PC-3 (cell line): ENCODE results near the gene PLOD2.

Experiments used
- EZH2 ChIP-seq: fragments of 300-600 bp; sonication (generic); IDR thresholded peaks from one replicate; pipeline ENCODE4 v1.6.1; 2017; ENCODE audit warnings: antibody characterized with exemption, mild to moderate bottlenecking, low read length; ENCODE audit not compliant: unreplicated experiment
- EZH2phosphoT487 ChIP-seq: fragments of 300-600 bp; sonication (generic); IDR thresholded peaks from 2 replicates; pipeline ENCODE4 v1.6.1; 2018; ENCODE audit warnings: mild to moderate bottlenecking, antibody characterized with exemption, low read length, borderline replicate concordance
- TF ChIP-seq, protein P1 (sequence below): fragments of 300-600 bp; sonication (generic); conservative IDR thresholded peaks from 2 replicates; pipeline ENCODE4 v1.5.1; 2017; ENCODE audit warnings: antibody characterized with exemption, low read depth, mild to moderate bottlenecking, low read length

GRCh38 chr3:146172586-146172985, 11.6 kb upstream of the PLOD2 start:
- TF ChIP-seq, protein P1, sequence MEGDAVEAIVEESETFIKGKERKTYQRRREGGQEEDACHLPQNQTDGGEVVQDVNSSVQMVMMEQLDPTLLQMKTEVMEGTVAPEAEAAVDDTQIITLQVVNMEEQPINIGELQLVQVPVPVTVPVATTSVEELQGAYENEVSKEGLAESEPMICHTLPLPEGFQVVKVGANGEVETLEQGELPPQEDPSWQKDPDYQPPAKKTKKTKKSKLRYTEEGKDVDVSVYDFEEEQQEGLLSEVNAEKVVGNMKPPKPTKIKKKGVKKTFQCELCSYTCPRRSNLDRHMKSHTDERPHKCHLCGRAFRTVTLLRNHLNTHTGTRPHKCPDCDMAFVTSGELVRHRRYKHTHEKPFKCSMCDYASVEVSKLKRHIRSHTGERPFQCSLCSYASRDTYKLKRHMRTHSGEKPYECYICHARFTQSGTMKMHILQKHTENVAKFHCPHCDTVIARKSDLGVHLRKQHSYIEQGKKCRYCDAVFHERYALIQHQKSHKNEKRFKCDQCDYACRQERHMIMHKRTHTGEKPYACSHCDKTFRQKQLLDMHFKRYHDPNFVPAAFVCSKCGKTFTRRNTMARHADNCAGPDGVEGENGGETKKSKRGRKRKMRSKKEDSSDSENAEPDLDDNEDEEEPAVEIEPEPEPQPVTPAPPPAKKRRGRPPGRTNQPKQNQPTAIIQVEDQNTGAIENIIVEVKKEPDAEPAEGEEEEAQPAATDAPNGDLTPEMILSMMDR, result no peak
- no peak for TF ChIP-seq EZH2
- no peak for TF ChIP-seq EZH2phosphoT487
